Activated CD4-positive, alpha-beta memory T cell treated with anti-CD3 and anti-CD28 coated beads for 36 hours (primary cell): ENCODE results near the gene OR6C2. TPM values are rescaled to one million over a fixed set of nuclear protein-coding genes. Genes with fewer than 3 reads are reported as not detected.
"Not testable (repeated sequence)": the region's sequence is repeated elsewhere in the genome, so short reads cannot be mapped to it uniquely, and the experiment has no call there.

Experiments
- CTCF ChIA-PET: fragments of 350-600 bp; sonication (Branson Sonifier 250); formaldehyde crosslinking; loops from one replicate; lab custom pipeline; 2021; ENCODE audit warnings: antibody characterized with exemption, inconsistent platforms; lab: Charles Lee
- POLR2A ChIA-PET: fragments of 350-600 bp; sonication (Branson Sonifier 250); formaldehyde crosslinking; loops from one replicate; lab custom pipeline; 2021; ENCODE audit warnings: antibody characterized with exemption; lab: Charles Lee
- DNase-seq: peaks from one replicate; pipeline ENCODE4 v3.0.0-alpha.2; 2020
- H3K27ac Mint-ChIP-seq: one replicate; pipeline ENCODE4 v1.8.0; 2021; ENCODE audit warnings: mixed read lengths
- H3K27me3 Mint-ChIP-seq: one replicate; pipeline ENCODE4 v1.8.0; 2021; ENCODE audit warnings: mixed read lengths
- H3K36me3 Mint-ChIP-seq: one replicate; pipeline ENCODE4 v1.8.0; 2021; ENCODE audit warnings: mixed read lengths
- H3K4me1 Mint-ChIP-seq: one replicate; pipeline ENCODE4 v1.8.0; 2021; ENCODE audit warnings: low read depth, mixed read lengths
- H3K4me3 Mint-ChIP-seq: one replicate; pipeline ENCODE4 v1.8.0; 2021; ENCODE audit warnings: mild to moderate bottlenecking, mixed read lengths
- H3K9me3 Mint-ChIP-seq: one replicate; pipeline ENCODE4 v1.8.0; 2021; ENCODE audit warnings: mixed read lengths
- intact Hi-C: fragments of 100-400 bp; cut with micrococcal nuclease; formaldehyde crosslinking; loops from one replicate; pipeline ENCODE4 v1.15.1; 2023
- total RNA-seq, 2 experiments: library from RNA; stranded (reverse); gene quantifications; one replicate each; pipeline ENCODE4 v1.2.3, GENCODE V29; 2021

The OR6C2 gene
- total RNA-seq, 2 experiments from 2014 or later = not detected

DNA sequence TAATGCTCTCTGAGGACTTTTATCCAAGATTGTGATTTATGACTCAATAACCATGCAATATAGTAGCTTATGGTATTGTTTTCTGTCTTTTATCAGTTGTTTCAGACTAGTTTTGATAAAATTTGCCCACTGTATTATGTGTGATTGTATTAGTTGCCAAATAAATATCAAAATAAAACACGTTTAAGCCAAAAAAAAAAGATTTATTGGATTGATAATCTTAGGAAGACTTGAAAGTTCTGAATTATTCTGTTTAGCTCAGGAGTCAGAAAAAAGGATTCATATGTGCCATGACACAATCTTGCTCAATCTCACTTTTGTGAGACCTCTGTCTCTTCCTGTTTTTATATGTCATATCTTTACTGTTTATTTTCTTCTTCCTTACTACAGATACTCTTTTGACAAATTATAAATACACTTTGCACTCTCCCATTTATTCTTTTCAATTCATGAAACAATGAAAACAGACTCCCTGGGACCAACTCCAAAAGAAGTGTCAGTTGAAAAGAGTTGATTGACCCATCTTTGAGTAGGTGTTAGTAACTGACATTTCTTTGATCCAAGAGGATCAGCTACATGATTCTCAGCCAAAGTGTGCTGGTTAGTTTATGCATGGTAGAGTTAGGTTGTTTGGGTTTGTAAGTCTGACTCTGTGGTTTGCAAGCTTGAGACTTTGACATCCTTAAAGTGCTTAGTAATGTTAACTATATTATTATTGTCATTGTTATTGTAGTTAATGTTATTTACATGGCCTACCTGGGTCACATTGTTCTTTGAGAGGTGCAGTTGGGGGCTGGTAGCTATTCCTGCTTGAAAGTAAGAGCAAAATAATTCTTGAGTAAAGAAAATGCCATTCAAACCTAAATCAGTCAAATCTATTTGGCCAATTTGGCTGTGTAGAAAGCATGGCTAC is 15.3 kb upstream of the OR6C2 start:
- Mint-ChIP-seq H3K36me3 (no peaks in the 10 kb centered on the region), H3K27ac (no peak overlapping the region), H3K9me3 (no peaks in the 10 kb centered on the region), H3K27me3 (peaks cover 11% of the 10 kb centered on the region), H3K4me1 (no peaks in the 10 kb centered on the region), H3K4me3 (no peak overlapping the region)
- ChIA-PET CTCF (interaction anchor here (0.6 kb wide), 1 partner anchor 9 kb away, joined by 3 read pairs; no protein-coding TSS in a partner anchor), POLR2A (no interaction called here)
- intact Hi-C loops = no loop called here
- no peak for DNase-seq

GRCh38 chr12:55441233-55441632 is 2.6 kb upstream of the OR6C2 start:
- H3K4me1 Mint-ChIP-seq, H3K27me3 Mint-ChIP-seq, POLR2A ChIA-PET, H3K27ac Mint-ChIP-seq, CTCF ChIA-PET, H3K4me3 Mint-ChIP-seq, H3K9me3 Mint-ChIP-seq, intact Hi-C loops, H3K36me3 Mint-ChIP-seq, DNase-seq: not testable (repeated sequence)

GRCh38 chr12:55445357-55445756 is 1.5 kb downstream of the OR6C2 start:
- Mint-ChIP-seq H3K27me3 (peaks cover 9% of the 10 kb centered on the region), H3K36me3 (no peaks in the 10 kb centered on the region), H3K9me3 (peaks cover 4% of the 10 kb centered on the region), H3K4me1 (no peaks in the 10 kb centered on the region), H3K27ac (no peak overlapping the region), H3K4me3 (no peak overlapping the region)
- ChIA-PET POLR2A (no interaction called here), CTCF (no interaction called here)
- intact Hi-C loops = no loop called here
- DNase-seq = no peak

DNA sequence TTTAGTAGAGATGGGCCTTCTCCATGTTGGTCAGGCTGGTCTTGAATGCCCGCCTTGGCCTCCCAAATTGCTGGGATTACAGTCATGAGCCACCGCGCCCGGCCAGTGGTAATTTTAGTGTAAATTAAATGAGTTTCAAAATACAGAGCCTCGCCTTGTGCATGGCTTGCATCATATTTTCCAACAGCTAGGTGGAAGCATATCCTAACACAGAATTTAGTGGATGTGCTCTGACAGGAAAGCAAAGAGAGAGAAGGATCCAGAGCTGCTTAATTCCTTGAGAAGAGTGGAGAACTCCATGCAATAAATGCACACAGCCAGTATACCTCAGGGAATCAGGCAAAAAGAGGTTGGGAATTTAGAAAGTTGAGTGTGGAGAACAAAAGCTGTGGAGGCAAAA is 2.5 kb downstream of the OR6C2 start:
- H3K27me3 Mint-ChIP-seq = peaks cover 9% of the 10 kb centered on the region
- intact Hi-C loops = no loop called here
- no peaks in the 10 kb centered on the region for H3K9me3 Mint-ChIP-seq
- H3K4me1 Mint-ChIP-seq = no peaks in the 10 kb centered on the region
- POLR2A ChIA-PET = no interaction called here
- DNase-seq = no peak
- H3K36me3 Mint-ChIP-seq = no peaks in the 10 kb centered on the region
- H3K4me3 Mint-ChIP-seq = no peak overlapping the region
- CTCF ChIA-PET = no interaction called here
- no peak overlapping the region for H3K27ac Mint-ChIP-seq

DNA sequence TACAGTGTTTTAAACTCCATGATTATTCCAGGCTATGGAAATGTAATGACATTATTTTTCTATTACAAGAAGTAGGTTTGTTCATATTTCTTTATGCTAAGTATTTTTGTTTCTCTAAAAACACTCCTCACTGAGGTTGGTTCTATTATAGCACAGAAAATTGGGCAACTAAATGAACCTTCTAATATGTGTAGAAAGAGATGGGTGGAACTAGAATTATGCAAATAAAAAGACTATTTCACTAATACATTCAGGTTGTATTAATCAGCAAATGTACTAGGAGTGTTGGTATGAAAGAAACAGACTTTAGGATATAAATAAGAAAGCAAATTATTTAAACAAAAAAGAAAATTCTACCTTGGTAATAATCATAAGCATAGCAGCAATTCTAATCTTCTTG is 4.9 kb downstream of the OR6C2 start:
- ChIA-PET POLR2A (no interaction called here), CTCF (no interaction called here)
- Mint-ChIP-seq H3K27ac (no peak overlapping the region), H3K4me3 (no peak overlapping the region), H3K4me1 (no peaks in the 10 kb centered on the region), H3K36me3 (no peaks in the 10 kb centered on the region), H3K27me3 (peaks cover 15% of the 10 kb centered on the region), H3K9me3 (no peaks in the 10 kb centered on the region)
- DNase-seq = no peak
- intact Hi-C loops = no loop called here

- H3K27ac Mint-ChIP-seq, CTCF ChIA-PET, intact Hi-C loops, DNase-seq, H3K9me3 Mint-ChIP-seq, H3K4me3 Mint-ChIP-seq, H3K36me3 Mint-ChIP-seq, H3K4me1 Mint-ChIP-seq, POLR2A ChIA-PET: not testable (repeated sequence)
- H3K27me3 Mint-ChIP-seq = peaks cover 18% of the 10 kb centered on the region
Observed at GRCh38 chr12:55464926-55465325, 21.1 kb downstream of the OR6C2 start.

DNA sequence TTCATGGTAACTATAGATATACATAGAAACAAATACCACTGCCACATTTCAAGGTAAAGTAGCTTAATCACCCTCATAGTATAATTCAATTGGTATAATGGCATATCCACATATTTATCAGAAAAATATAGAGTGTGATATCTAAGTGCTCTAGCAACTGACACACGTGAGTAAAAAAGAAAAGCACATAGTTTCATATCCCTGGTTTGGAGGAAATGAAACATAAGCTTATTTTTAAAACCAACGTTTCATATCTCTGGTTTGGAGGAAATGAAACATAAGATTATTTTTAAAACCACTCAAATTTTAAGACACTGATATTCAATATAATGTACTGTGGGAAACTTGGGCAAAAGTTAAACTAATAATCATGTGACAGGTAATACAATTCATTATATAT is 24.0 kb downstream of the OR6C2 start:
- Mint-ChIP-seq H3K36me3 (no peaks in the 10 kb centered on the region), H3K9me3 (peaks cover 3% of the 10 kb centered on the region), H3K27ac (no peak overlapping the region), H3K4me3 (no peak overlapping the region), H3K4me1 (no peaks in the 10 kb centered on the region), H3K27me3 (peaks cover 12% of the 10 kb centered on the region)
- DNase-seq = no peak
- ChIA-PET CTCF (no interaction called here), POLR2A (no interaction called here)
- intact Hi-C loops = no loop called here

- H3K9me3 Mint-ChIP-seq = peaks cover 3% of the 10 kb centered on the region
- intact Hi-C loops = no loop called here
- POLR2A ChIA-PET = no interaction called here
- H3K4me1 Mint-ChIP-seq = no peaks in the 10 kb centered on the region
- H3K36me3 Mint-ChIP-seq = no peaks in the 10 kb centered on the region
- H3K27me3 Mint-ChIP-seq = peaks cover 14% of the 10 kb centered on the region
- H3K4me3 Mint-ChIP-seq = no peak overlapping the region
- CTCF ChIA-PET = no interaction called here
- DNase-seq = no peak
- no peak overlapping the region for H3K27ac Mint-ChIP-seq
Observed at GRCh38 chr12:55469291-55469690, 25.4 kb downstream of the OR6C2 start.

DNA sequence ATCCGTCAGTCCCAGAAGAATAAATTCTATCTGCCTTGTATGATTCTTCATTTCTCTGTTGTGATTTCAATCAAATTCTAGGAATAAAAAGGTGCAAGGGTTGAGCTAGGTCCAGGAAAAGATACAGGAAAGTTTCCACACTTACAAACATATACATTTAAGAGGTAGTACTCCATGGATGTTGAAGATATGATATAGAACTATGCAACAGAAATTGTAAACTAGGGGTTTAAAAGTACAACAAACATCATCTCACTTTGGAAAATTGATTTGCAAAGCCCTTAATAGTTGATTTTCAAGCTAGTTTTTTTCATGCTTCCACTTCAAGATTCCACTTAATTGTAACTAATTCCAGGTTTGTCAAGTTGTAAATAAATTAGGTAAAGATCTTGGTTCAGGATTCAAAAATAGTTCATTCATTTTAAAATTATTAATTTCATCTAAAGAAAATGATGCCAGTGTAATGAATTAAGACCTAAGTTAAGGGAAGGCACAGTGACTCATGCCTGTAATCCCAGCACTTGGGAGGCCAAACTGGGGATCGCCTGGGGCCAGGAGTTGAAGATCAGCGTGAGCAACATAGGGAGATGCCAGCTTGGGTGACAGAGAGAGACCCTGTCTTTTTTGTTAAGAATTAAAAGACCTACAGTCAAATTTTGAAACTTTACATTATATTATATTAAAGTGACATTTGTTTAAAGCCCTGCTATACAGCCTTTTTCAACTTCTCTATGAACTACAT is 26.4 kb downstream of the OR6C2 start, which contains the start of gene OR6C70:
Gene OR6C70, minus strand, starts transcription at position 51 of the 742 bp plus-strand sequence. Its CDS starts 0 bp downstream, at position 51.
- Mint-ChIP-seq H3K36me3 (no peaks in the 10 kb centered on the region), H3K4me1 (no peaks in the 10 kb centered on the region), H3K27ac (no peak within 1 kb of the TSS), H3K27me3 (peaks cover 17% of the 10 kb centered on the region), H3K9me3 (no peaks in the 10 kb centered on the region), H3K4me3 (no peak within 1 kb of the TSS)
- no peak for DNase-seq
- ChIA-PET POLR2A (no interaction called here), CTCF (no interaction called here)
- intact Hi-C loops = no loop called here

GRCh38 chr12:55472264-55472663 is 28.4 kb downstream of the OR6C2 start:
- H3K27me3 Mint-ChIP-seq = peaks cover 14% of the 10 kb centered on the region
- H3K9me3 Mint-ChIP-seq = no peaks in the 10 kb centered on the region
- DNase-seq = no peak
- ChIA-PET CTCF (interaction anchor here (0.8 kb wide), 1 partner anchor 25 kb away, joined by 3 read pairs; no protein-coding TSS in a partner anchor), POLR2A (no interaction called here)
- intact Hi-C loops = no loop called here
- H3K4me3 Mint-ChIP-seq = no peak overlapping the region
- H3K27ac Mint-ChIP-seq = no peak overlapping the region
- no peaks in the 10 kb centered on the region for H3K36me3 Mint-ChIP-seq
- H3K4me1 Mint-ChIP-seq = no peaks in the 10 kb centered on the region

GRCh38 chr12:55479136-55479535 is 35.3 kb downstream of the OR6C2 start:
- H3K36me3 Mint-ChIP-seq, intact Hi-C loops, CTCF ChIA-PET, H3K9me3 Mint-ChIP-seq, H3K4me1 Mint-ChIP-seq, DNase-seq, POLR2A ChIA-PET, H3K4me3 Mint-ChIP-seq, H3K27ac Mint-ChIP-seq: not testable (repeated sequence)
- H3K27me3 Mint-ChIP-seq = peaks cover 16% of the 10 kb centered on the region

GRCh38 chr12:55484284-55484683 is 40.4 kb downstream of the OR6C2 start:
- H3K4me1 Mint-ChIP-seq, H3K9me3 Mint-ChIP-seq, DNase-seq, POLR2A ChIA-PET, H3K4me3 Mint-ChIP-seq, CTCF ChIA-PET, H3K27ac Mint-ChIP-seq, H3K36me3 Mint-ChIP-seq, intact Hi-C loops: not testable (repeated sequence)
- H3K27me3 Mint-ChIP-seq = peaks cover 12% of the 10 kb centered on the region
